Measurements from ENCODE around the gene RASA4B. TPM values are rescaled to one million over a fixed set of nuclear protein-coding genes. Genes with fewer than 3 reads are reported as not detected.

The RASA4B gene
- total RNA-seq, 1 donor from 2014 or later = 6.2 TPM

GRCh38 chr7:102463841-102464576, 53.6 kb downstream of the RASA4B start:
- peak overlapping the region; percentile 36 for H3K27ac Mint-ChIP-seq (ENCODE audit: unreplicated experiment)
- no peak for DNase-seq (ENCODE audit: low spot score)

GRCh38 chr7:102460467-102460866, 57.1 kb downstream of the RASA4B start:
- no peak for TF ChIP-seq CTCF (IDR thresholded peaks at IDR 0.05; ENCODE audit: unreplicated experiment)
- DNase-seq (ENCODE audit: low spot score) = no peak
- no peak overlapping the region for H3K27ac Mint-ChIP-seq (ENCODE audit: unreplicated experiment)
- peaks cover 13% of the 10 kb centered on the region for H3K36me3 Mint-ChIP-seq (ENCODE audit: low read depth, unreplicated experiment)
- H3K9me3 Mint-ChIP-seq (ENCODE audit: unreplicated experiment) = no peaks in the 10 kb centered on the region
- H3K27me3 Mint-ChIP-seq (ENCODE audit: unreplicated experiment) = peaks cover 9% of the 10 kb centered on the region
- peaks cover 10% of the 10 kb centered on the region for H3K4me1 Mint-ChIP-seq (ENCODE audit: unreplicated experiment)
- no peak overlapping the region for H3K4me3 Mint-ChIP-seq (ENCODE audit: unreplicated experiment)

More at GRCh38 chr7:102463841-102464576, 53.6 kb downstream of the RASA4B start:
- Mint-ChIP-seq H3K36me3 (ENCODE audit: low read depth, unreplicated experiment) (peaks cover 15% of the 10 kb centered on the region), H3K9me3 (ENCODE audit: unreplicated experiment) (no peaks in the 10 kb centered on the region), H3K4me3 (ENCODE audit: unreplicated experiment) (peak overlapping the region; percentile 98), H3K27me3 (ENCODE audit: unreplicated experiment) (peaks cover 12% of the 10 kb centered on the region), H3K4me1 (ENCODE audit: unreplicated experiment) (peaks cover 14% of the 10 kb centered on the region)
- no peak for TF ChIP-seq CTCF (IDR thresholded peaks at IDR 0.05; ENCODE audit: unreplicated experiment)

- peaks cover 13% of the 10 kb centered on the region for H3K36me3 Mint-ChIP-seq (ENCODE audit: low read depth, unreplicated experiment)
- H3K27me3 Mint-ChIP-seq (ENCODE audit: unreplicated experiment) = peaks cover 7% of the 10 kb centered on the region
- no peak for TF ChIP-seq CTCF (IDR thresholded peaks at IDR 0.05; ENCODE audit: unreplicated experiment)
- H3K4me1 Mint-ChIP-seq (ENCODE audit: unreplicated experiment) = peaks cover 9% of the 10 kb centered on the region
- no peaks in the 10 kb centered on the region for H3K9me3 Mint-ChIP-seq (ENCODE audit: unreplicated experiment)
- DNase-seq (ENCODE audit: low spot score) = no peak
- no peak overlapping the region for H3K4me3 Mint-ChIP-seq (ENCODE audit: unreplicated experiment)
- no peak overlapping the region for H3K27ac Mint-ChIP-seq (ENCODE audit: unreplicated experiment)
These were observed 58.2 kb downstream of the RASA4B start for GRCh38 chr7:102459221-102459844.

GRCh38 chr7:102457352-102457924, 60.1 kb downstream of the RASA4B start:
- Mint-ChIP-seq H3K4me3 (ENCODE audit: unreplicated experiment) (no peak overlapping the region), H3K27me3 (ENCODE audit: unreplicated experiment) (peaks cover 2% of the 10 kb centered on the region), H3K27ac (ENCODE audit: unreplicated experiment) (no peak overlapping the region), H3K9me3 (ENCODE audit: unreplicated experiment) (no peaks in the 10 kb centered on the region), H3K4me1 (ENCODE audit: unreplicated experiment) (no peaks in the 10 kb centered on the region), H3K36me3 (ENCODE audit: low read depth, unreplicated experiment) (peaks cover 9% of the 10 kb centered on the region)
- no peak for DNase-seq (ENCODE audit: low spot score)
- TF ChIP-seq CTCF (IDR thresholded peaks at IDR 0.05; ENCODE audit: unreplicated experiment) = no peak

GRCh38 chr7:102456327-102456726, 61.2 kb downstream of the RASA4B start:
- Mint-ChIP-seq H3K4me3 (ENCODE audit: unreplicated experiment) (no peak overlapping the region), H3K4me1 (ENCODE audit: unreplicated experiment) (no peaks in the 10 kb centered on the region), H3K27ac (ENCODE audit: unreplicated experiment) (no peak overlapping the region), H3K27me3 (ENCODE audit: unreplicated experiment) (peaks cover 2% of the 10 kb centered on the region), H3K36me3 (ENCODE audit: low read depth, unreplicated experiment) (peaks cover 8% of the 10 kb centered on the region), H3K9me3 (ENCODE audit: unreplicated experiment) (no peaks in the 10 kb centered on the region)
- DNase-seq (ENCODE audit: low spot score) = no peak
- no peak for TF ChIP-seq CTCF (IDR thresholded peaks at IDR 0.05; ENCODE audit: unreplicated experiment)
